ENCODE results near the gene ATOH8. TPM values are rescaled to one million over a fixed set of nuclear protein-coding genes. Genes with fewer than 3 reads are reported as not detected.

Gene ATOH8
- total and polyA plus RNA-seq, 10 of the 15 experiments (the other 5 are each of a cell fraction or from before 2014, with no cell fraction given) = 0.03 to 0.60 TPM; not detected in 8

DNA sequence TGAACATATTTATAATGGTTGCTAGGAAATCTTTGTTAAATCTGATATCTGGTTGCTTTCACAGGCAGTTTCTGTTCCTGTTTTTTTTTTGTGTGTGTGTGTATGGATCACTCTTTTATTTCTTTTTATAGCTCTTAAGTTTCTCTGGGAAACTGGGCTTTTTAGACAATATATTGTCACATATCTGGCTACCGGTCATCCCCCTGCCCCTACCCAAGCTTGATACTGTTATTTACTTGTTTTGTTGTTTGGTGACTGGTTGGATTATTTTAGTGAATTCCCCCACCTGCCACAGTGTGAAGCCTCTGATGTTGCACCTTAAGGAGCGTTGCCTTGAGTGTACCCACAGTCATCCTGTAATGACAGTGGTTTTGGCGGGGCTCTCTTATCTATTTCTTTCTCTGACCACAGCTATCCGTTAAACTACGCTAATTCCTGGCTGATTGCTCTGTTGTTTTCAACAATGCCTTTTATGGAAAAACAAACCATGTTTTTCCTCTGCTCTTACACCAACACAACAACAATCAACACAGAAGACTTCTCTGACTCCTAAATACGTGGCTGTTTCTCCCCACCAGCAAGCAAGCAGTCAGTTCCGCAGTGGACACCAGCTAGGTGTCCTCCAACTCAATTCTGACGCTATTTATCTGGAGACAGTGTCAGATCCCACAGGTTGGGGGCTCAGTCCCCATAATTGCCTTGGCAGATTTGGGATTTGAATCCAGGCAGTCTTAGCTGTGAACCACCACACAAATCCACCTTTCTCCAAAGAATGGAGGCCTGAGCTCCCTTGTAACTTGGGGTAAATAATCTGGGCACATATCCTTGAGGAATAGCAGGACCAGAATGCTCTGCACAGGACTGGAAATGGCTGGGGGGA is 48.8 kb upstream of the ATOH8 start (continued):
- TF ChIP-seq, protein P1, sequence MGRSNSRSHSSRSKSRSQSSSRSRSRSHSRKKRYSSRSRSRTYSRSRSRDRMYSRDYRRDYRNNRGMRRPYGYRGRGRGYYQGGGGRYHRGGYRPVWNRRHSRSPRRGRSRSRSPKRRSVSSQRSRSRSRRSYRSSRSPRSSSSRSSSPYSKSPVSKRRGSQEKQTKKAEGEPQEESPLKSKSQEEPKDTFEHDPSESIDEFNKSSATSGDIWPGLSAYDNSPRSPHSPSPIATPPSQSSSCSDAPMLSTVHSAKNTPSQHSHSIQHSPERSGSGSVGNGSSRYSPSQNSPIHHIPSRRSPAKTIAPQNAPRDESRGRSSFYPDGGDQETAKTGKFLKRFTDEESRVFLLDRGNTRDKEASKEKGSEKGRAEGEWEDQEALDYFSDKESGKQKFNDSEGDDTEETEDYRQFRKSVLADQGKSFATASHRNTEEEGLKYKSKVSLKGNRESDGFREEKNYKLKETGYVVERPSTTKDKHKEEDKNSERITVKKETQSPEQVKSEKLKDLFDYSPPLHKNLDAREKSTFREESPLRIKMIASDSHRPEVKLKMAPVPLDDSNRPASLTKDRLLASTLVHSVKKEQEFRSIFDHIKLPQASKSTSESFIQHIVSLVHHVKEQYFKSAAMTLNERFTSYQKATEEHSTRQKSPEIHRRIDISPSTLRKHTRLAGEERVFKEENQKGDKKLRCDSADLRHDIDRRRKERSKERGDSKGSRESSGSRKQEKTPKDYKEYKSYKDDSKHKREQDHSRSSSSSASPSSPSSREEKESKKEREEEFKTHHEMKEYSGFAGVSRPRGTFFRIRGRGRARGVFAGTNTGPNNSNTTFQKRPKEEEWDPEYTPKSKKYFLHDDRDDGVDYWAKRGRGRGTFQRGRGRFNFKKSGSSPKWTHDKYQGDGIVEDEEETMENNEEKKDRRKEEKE (IDR thresholded peaks at IDR 0.05) = no peak
- TF ChIP-seq RAD51 (IDR thresholded peaks at IDR 0.05) (no peak), SMARCA5 (IDR thresholded peaks at IDR 0.05) (peak; percentile 83), NRF1 (conservative IDR thresholded peaks at IDR 0.05; ENCODE audit: low read depth, low read length) (no peak), SIX5 (IDR thresholded peaks at IDR 0.05; ENCODE audit: low read depth, low read length, severe bottlenecking) (no peak), SPI1 (IDR thresholded peaks at IDR 0.05; ENCODE audit: borderline replicate concordance, insufficient read depth, low read depth, low read length) (peak; percentile 91), TAF1 (IDR thresholded peaks at IDR 0.05; ENCODE audit: borderline replicate concordance, low read depth, low read length) (no peak), BRCA1 (IDR thresholded peaks at IDR 0.05; ENCODE audit: low read depth, low read length) (no peak), KDM1A (IDR thresholded peaks at IDR 0.05; ENCODE audit: borderline replicate concordance) (no peak), TBL1XR1 (IDR thresholded peaks at IDR 0.05; ENCODE audit: low read depth, low read length) (no peak), ETV6 (conservative IDR thresholded peaks at IDR 0.05 in 1 of 2, IDR thresholded peaks at IDR 0.05 in 1 of 2; ENCODE audit: borderline replicate concordance in 1 of 2, low read depth in 1 of 2) (no peak), EED (IDR thresholded peaks at IDR 0.05; ENCODE audit: low read depth) (peak; percentile 61; the same call in 1 of the 2 replicates), MTA2 (IDR thresholded peaks at IDR 0.05; ENCODE audit: low read depth) (peak; percentile 97)
- TF ChIP-seq, protein P2, sequence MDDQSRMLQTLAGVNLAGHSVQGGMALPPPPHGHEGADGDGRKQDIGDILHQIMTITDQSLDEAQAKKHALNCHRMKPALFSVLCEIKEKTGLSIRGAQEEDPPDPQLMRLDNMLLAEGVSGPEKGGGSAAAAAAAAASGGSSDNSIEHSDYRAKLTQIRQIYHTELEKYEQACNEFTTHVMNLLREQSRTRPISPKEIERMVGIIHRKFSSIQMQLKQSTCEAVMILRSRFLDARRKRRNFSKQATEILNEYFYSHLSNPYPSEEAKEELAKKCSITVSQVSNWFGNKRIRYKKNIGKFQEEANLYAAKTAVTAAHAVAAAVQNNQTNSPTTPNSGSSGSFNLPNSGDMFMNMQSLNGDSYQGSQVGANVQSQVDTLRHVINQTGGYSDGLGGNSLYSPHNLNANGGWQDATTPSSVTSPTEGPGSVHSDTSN (IDR thresholded peaks at IDR 0.05; ENCODE audit: insufficient replicate concordance, low read depth, low read length) = no peak
- TF ChIP-seq, protein P3, sequence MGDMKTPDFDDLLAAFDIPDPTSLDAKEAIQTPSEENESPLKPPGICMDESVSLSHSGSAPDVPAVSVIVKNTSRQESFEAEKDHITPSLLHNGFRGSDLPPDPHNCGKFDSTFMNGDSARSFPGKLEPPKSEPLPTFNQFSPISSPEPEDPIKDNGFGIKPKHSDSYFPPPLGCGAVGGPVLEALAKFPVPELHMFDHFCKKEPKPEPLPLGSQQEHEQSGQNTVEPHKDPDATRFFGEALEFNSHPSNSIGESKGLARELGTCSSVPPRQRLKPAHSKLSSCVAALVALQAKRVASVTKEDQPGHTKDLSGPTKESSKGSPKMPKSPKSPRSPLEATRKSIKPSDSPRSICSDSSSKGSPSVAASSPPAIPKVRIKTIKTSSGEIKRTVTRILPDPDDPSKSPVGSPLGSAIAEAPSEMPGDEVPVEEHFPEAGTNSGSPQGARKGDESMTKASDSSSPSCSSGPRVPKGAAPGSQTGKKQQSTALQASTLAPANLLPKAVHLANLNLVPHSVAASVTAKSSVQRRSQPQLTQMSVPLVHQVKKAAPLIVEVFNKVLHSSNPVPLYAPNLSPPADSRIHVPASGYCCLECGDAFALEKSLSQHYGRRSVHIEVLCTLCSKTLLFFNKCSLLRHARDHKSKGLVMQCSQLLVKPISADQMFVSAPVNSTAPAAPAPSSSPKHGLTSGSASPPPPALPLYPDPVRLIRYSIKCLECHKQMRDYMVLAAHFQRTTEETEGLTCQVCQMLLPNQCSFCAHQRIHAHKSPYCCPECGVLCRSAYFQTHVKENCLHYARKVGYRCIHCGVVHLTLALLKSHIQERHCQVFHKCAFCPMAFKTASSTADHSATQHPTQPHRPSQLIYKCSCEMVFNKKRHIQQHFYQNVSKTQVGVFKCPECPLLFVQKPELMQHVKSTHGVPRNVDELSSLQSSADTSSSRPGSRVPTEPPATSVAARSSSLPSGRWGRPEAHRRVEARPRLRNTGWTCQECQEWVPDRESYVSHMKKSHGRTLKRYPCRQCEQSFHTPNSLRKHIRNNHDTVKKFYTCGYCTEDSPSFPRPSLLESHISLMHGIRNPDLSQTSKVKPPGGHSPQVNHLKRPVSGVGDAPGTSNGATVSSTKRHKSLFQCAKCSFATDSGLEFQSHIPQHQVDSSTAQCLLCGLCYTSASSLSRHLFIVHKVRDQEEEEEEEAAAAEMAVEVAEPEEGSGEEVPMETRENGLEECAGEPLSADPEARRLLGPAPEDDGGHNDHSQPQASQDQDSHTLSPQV (IDR thresholded peaks at IDR 0.05) = no peak
- TF ChIP-seq, protein P4, sequence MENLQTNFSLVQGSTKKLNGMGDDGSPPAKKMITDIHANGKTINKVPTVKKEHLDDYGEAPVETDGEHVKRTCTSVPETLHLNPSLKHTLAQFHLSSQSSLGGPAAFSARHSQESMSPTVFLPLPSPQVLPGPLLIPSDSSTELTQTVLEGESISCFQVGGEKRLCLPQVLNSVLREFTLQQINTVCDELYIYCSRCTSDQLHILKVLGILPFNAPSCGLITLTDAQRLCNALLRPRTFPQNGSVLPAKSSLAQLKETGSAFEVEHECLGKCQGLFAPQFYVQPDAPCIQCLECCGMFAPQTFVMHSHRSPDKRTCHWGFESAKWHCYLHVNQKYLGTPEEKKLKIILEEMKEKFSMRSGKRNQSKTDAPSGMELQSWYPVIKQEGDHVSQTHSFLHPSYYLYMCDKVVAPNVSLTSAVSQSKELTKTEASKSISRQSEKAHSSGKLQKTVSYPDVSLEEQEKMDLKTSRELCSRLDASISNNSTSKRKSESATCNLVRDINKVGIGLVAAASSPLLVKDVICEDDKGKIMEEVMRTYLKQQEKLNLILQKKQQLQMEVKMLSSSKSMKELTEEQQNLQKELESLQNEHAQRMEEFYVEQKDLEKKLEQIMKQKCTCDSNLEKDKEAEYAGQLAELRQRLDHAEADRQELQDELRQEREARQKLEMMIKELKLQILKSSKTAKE (IDR thresholded peaks at IDR 0.05; ENCODE audit: low read depth, poor library complexity, severe bottlenecking) = peak; percentile 52
